SK-N-DZ (cell line): ENCODE measurements around the gene SLC9A3.

Experiments used
- DNase-seq: peaks from one replicate; pipeline ENCODE4 v3.0.0-alpha.2; 2015; ENCODE audit warnings: low spot score

SLC9A3 gene

DNA sequence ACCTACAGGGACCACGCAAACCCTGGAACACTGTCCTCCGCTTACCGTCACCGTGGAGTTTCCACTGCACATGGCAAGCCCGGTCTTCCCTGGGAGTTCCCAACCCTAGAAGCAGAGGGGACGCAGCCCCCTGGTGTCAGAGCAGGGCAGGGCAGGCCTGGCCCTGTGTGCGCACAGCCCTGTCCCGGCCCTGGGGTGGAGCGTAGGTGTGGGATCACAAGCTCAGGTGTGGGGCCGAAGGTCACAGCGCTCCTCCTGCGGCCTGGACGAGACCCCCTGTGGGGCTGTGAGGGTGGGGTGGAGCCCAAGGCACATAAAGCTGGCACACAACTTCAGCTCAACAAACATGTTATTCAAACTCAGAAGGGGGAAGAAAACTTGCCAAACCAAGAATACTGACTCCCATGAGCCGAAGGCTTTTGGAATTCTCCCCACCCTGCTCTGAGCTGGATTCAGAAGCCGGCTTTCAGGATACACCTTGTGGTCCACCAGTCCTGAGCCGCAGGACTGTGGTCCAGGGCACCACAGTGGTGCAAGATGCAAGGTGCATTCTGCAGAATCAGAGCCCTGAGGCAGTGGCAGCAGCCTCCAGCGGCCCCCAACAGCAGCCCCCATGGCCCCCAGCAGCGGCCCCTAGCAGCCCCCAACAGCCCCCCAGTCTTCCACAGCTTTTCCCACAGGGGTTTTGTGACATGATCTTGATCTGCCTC lies 93.1 kb downstream of the SLC9A3 start:
- peak; percentile 68 for DNase-seq

GRCh38 chr5:430214-430925 lies 93.9 kb downstream of the SLC9A3 start:
- no peak for DNase-seq

GRCh38 chr5:429453-430188 lies 94.6 kb downstream of the SLC9A3 start:
- no peak for DNase-seq

DNA sequence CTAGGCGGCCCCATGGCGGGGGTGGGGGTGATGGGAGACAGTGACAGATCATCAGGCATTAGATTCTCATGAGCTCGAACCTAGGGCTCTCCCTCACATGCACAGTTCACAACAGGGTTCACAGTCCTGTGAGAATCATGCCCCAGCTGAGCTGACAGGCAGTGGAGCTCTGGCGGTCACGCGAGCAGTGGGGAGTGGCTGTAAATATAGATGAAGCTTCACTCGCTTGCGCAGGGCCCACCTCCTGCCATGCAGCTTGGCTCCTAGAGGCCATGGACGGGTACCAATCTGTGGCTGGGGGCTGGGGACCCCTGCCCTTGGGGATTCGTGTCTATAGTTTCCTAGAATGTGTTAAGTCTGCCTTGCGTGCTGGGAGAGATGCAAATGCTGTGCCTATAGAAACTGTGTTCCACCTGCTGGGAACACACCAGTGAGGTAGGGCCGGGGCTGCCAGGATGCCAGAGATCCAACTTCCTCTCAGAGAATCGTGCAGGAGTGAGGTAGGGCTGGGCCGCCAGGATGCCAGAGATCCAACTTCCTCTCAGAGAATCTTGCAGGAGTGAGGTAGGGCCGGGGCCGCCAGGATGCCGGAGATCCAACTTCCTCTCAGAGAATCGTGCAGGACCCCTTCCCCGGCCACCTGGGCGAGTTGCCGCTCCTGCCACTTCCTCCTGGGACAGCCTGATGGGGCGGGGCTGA lies 95.3 kb downstream of the SLC9A3 start:
- no peak for DNase-seq

DNA sequence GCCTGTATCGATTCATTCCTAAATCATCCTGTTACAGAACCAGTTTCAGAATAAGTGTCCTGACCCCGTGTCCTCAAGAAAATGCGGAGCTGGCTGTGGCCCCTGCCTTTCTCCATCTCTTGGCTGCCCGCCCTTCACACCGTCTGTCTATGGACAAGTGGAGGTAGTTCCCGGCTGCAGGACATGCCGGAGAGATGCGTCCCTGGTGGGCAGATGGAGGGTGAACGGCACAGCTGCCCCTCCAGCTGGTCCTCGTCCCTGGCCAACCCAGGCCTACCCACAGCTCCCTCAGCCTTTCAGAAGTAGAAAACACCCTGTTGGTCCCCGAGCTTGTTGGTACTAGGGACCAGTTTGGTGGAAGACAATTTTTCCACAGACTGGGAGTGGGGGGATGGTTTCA lies 96.0 kb downstream of the SLC9A3 start:
- DNase-seq, result no peak

DNA sequence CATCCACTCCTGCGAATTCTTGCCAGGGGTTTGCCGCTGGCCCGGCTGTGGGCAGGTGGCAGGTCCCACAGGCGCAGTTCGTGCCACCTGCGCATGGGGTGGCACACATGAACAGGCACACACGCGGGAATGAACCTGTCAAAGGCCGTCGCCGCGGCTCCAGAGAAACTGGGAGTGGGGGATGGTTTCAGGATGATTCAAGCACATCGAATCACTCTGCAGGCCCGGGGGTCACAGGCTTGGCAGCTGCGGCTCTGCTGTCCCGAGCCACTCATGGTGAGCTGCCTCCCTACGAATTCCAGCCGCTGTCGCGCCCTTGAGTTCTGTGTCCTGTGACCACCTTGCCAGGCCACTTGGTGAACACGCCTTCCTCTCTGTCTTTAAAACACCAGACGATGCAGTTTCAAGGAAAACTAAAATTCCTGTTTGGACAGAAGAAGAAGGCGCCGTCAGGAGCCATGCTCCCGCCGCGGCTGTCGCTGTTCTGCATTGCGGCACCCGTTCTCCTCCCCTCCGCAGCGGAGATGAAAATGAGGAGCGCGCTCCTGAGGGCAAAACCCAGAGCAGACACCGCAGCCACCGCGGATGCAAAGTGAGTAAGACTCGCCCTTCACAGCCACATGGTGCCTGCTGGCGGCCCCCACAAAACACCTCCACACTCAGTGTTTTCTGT lies 96.7 kb downstream of the SLC9A3 start:
- no peak for DNase-seq

GRCh38 chr5:426392-426976 lies 97.8 kb downstream of the SLC9A3 start:
- DNase-seq, result no peak

DNA sequence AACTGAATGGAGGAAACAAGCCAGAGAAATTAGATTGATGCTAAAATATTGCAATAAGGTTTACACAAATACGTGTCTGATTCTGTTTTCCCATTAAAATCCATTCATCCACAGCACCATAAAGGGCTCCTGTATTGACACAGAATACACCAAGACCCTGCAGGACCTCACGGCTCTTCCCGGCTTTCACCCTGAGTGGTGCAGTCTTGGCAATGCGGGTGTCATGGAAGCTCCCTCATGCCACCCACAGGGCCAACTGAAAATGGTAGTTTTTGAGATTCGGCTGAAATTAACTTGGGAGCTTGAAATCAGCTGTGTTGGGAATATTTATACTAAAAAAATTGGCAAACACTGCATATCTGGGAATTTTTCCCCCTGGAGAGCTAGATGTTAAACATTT lies 98.5 kb downstream of the SLC9A3 start:
- DNase-seq, result no peak

DNA sequence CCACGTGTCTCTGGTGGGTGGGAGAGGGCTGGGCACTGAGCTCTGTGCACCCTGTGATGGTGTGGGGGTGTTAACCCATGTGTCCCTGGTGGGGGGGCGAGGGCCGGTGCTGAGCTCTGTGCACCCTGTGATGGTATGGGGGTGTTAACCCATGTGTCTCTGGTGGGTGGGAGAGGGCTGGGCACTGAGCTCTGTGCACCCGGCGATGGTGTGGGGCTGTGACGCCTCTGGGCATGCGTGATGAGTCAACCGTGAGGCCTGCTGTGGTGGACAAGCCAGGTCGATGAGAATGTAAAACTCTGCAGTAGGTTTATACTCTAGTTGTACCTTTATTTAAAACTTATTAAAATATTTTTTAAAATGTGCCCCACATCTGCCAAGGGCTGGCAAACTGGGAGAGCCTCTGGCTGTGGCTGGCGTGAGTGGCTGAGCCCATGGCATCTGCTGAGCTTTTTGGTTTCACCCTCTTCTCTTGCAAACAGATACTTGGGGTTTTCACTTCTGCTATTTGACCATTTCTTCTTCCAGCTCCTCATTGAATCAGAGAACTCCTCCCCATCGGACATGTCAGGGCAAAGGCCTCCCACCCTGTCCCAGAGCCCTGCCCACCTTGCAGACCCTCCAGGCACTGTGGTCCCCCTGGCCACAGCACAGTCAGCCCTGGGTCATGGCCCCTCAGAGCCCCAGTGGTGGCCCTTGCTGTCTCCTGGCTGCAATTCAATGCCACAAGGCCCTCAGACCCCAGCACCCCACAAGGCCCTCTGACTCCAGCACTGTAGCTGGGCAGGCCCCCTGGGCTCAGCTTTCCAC lies 99.7 kb downstream of the SLC9A3 start:
- no peak for DNase-seq

- no peak for DNase-seq
These were observed 100.5 kb downstream of the SLC9A3 start for GRCh38 chr5:423626-424261.

- DNase-seq, result no peak
These were observed 101.0 kb downstream of the SLC9A3 start for GRCh38 chr5:423233-423565.

- DNase-seq, result no peak
These were observed 101.7 kb downstream of the SLC9A3 start for GRCh38 chr5:422323-423232.

GRCh38 chr5:421901-422300 lies 102.3 kb downstream of the SLC9A3 start:
- DNase-seq, result no peak

DNA sequence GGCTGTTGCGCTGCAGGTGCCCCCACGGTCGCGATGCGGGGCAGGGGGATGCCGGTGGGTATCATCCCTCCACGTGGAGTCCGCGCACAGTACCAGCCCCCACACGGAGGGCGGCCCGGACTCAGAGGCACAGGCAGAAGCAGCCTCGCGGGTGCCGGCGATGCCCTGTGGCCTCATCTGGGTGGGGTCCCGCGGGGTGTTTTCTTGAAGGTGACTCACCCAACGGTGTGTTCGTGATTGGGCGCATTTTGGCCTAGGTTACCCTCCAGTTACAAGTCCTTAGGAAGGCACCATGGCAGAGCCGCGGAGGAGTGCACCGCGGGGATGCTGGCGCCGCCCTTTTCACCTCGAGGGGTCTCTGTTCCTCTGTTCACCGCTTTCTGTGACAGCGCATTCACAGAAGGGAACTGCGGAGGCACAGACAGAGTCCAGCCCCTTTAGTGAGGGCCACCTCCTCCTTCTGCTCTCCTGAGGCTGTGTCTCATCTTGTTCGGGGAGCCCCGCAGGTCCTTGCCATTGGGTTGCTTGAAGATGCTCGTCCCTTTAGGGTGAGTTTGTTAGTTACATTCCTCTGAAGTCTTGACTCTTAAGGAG lies 102.9 kb downstream of the SLC9A3 start:
- DNase-seq, result no peak

DNA sequence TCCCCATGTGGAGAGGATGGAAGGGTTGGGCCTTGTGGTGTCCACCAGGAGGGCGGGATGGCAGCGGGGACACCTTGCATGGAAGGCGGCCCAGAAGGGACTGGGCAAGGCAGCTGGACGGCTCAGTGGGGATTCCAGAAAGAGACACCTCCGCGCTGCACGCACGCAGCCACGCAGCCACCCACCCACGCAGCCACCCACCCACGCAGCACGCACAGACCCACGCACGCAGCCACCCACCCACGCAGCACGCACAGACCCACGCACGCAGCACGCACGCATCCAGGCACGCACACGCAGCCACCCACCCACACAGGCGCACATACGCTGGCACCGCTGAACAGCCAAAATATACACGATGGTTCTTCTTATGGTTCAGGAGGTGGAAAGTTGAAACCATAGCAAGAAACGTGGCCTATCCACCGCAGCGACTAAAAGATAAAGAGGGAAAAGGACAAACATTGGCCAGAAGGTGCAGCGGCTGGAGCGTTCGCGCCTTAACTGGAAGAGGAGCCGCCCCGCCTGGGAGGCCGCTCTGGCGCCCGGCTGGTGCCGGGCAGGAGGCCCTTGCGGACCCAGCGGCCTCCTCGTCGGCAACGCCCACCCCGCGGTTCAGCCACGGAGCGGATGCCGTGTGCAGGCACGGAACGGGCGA lies 103.5 kb downstream of the SLC9A3 start:
- no peak for DNase-seq
